ENCODE measurements around the gene BEST1.

DNA sequence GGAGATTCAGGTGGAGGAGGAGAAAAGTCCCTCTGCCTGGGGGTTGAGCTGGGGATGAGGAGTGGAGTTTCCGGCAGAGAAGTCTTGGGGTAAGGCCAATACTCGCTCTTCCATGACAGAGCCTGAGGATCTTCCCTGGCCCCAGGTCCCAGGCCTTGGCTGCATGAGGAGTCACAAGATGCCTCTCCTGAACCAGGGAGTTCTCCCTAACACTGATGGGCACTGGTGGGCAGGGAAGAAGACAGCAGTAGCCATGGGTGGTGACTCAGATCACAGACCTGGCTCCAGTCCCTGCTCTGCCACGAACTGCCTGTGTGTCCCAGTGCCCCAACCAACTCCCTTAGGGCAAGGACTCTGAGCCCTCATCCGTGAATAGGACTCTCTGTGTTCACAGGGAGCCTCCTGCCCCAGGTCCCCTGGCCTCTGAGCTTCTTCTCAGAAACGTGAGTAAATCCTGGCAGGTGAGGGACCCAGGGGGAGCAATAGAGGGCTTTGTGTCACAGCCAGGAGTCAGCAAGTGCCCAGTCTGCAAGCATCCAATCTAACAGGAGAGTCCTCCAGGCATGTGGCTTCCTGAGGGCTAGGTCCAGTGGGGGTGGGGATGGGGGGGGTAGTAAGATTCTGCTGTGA, 62.8 kb downstream of the BEST1 start:
- TF ChIP-seq, protein P1, sequence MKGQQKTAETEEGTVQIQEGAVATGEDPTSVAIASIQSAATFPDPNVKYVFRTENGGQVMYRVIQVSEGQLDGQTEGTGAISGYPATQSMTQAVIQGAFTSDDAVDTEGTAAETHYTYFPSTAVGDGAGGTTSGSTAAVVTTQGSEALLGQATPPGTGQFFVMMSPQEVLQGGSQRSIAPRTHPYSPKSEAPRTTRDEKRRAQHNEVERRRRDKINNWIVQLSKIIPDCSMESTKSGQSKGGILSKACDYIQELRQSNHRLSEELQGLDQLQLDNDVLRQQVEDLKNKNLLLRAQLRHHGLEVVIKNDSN (IDR thresholded peaks at IDR 0.05), result no peak
- TF ChIP-seq YY1 (IDR thresholded peaks at IDR 0.05; ENCODE audit: low read depth) (no peak), CEBPB (IDR thresholded peaks at IDR 0.05) (no peak), TCF12 (IDR thresholded peaks at IDR 0.05; ENCODE audit: low read depth) (no peak)
- TF ChIP-seq, protein P2, sequence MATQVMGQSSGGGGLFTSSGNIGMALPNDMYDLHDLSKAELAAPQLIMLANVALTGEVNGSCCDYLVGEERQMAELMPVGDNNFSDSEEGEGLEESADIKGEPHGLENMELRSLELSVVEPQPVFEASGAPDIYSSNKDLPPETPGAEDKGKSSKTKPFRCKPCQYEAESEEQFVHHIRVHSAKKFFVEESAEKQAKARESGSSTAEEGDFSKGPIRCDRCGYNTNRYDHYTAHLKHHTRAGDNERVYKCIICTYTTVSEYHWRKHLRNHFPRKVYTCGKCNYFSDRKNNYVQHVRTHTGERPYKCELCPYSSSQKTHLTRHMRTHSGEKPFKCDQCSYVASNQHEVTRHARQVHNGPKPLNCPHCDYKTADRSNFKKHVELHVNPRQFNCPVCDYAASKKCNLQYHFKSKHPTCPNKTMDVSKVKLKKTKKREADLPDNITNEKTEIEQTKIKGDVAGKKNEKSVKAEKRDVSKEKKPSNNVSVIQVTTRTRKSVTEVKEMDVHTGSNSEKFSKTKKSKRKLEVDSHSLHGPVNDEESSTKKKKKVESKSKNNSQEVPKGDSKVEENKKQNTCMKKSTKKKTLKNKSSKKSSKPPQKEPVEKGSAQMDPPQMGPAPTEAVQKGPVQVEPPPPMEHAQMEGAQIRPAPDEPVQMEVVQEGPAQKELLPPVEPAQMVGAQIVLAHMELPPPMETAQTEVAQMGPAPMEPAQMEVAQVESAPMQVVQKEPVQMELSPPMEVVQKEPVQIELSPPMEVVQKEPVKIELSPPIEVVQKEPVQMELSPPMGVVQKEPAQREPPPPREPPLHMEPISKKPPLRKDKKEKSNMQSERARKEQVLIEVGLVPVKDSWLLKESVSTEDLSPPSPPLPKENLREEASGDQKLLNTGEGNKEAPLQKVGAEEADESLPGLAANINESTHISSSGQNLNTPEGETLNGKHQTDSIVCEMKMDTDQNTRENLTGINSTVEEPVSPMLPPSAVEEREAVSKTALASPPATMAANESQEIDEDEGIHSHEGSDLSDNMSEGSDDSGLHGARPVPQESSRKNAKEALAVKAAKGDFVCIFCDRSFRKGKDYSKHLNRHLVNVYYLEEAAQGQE (IDR thresholded peaks at IDR 0.05; ENCODE audit: low read depth), result no peak
